Large intestine (tissue), 3 donors: ENCODE data around the gene MORF4L1. TPM values are rescaled to one million over a fixed set of nuclear protein-coding genes. Genes with fewer than 3 reads are reported as not detected.

Experiments used
- DNase-seq, 2 donors: peaks; one replicate each; pipeline versions ENCODE4 v3.0.0 to v3.0.0-alpha.2; 2013
- H3K27ac ChIP-seq: one replicate; pipeline ENCODE4 v1.5.1; 2013; ENCODE audit warnings: low read length
- H3K27me3 ChIP-seq: 2 replicates; pipeline ENCODE4 v1.6.1; 2013; ENCODE audit warnings: low read length; ENCODE audit not compliant: control insufficient read depth, insufficient read depth
- H3K36me3 ChIP-seq: 2 replicates; pipeline ENCODE4 v1.6.1; 2013; ENCODE audit warnings: low read length; ENCODE audit not compliant: control insufficient read depth, insufficient read depth
- H3K4me1 ChIP-seq: one replicate; pipeline ENCODE4 v1.6.1; 2013; ENCODE audit warnings: low read length; ENCODE audit not compliant: control insufficient read depth, insufficient read depth
- H3K4me3 ChIP-seq: one replicate; pipeline ENCODE4 v1.5.1; 2013; ENCODE audit warnings: low read length
- H3K9me3 ChIP-seq: one replicate; pipeline ENCODE4 v1.6.1; 2013; ENCODE audit warnings: mild to moderate bottlenecking, low read depth, low read length, moderate library complexity; ENCODE audit not compliant: control insufficient read depth
- WGBS: methylation state at CpG from one replicate; pipeline ENCODE4 v1.1.5; 2013; ENCODE audit warnings: low lambda C conversion rate; ENCODE audit not compliant: insufficient coverage; 5-methylcytosine and 5-hydroxymethylcytosine counted together
- polyA plus RNA-seq: library from polyadenylated mRNA; unstranded; fragments of 120-200 nt; gene quantifications from one replicate; pipeline ENCODE4 v1.2.1, GENCODE V29; 2013

MORF4L1 gene
- polyA plus RNA-seq, 1 donor = 406 TPM

DNA sequence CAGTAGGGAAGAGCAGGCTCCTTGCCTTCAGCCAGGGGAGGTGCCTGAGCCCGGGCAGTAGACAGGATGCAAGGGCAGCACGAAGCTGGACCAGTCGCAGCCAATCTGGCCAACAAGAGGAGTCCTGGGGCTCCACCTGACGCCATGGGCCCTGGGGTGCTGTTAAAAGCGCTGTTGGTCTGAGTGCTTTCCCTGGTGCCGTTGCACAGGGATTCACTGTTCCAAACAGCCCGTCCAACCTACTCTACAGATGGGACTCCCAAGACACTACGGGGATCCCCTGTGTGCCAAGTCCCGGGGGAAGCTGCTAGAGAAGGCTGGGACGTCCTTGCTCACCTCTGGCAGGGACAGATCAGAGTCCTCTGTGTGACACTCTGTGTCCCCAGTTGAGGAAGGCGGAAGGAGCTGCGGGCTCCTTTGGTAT, 71.5 kb downstream of the MORF4L1 start:
- DNase-seq = peak in 1 of 2 donors; percentile 70
- WGBS = no CpG with 5 or more reads among the region's 12 CpGs
- no peaks in the 10 kb centered on the region for H3K9me3 ChIP-seq
- H3K27ac ChIP-seq = peak overlapping the region; percentile 76
- H3K4me1 ChIP-seq = no peaks in the 10 kb centered on the region
- peak overlapping the region; percentile 88 for H3K4me3 ChIP-seq
- no peaks in the 10 kb centered on the region for H3K36me3 ChIP-seq
- H3K27me3 ChIP-seq = peaks cover 5% of the 10 kb centered on the region

DNA sequence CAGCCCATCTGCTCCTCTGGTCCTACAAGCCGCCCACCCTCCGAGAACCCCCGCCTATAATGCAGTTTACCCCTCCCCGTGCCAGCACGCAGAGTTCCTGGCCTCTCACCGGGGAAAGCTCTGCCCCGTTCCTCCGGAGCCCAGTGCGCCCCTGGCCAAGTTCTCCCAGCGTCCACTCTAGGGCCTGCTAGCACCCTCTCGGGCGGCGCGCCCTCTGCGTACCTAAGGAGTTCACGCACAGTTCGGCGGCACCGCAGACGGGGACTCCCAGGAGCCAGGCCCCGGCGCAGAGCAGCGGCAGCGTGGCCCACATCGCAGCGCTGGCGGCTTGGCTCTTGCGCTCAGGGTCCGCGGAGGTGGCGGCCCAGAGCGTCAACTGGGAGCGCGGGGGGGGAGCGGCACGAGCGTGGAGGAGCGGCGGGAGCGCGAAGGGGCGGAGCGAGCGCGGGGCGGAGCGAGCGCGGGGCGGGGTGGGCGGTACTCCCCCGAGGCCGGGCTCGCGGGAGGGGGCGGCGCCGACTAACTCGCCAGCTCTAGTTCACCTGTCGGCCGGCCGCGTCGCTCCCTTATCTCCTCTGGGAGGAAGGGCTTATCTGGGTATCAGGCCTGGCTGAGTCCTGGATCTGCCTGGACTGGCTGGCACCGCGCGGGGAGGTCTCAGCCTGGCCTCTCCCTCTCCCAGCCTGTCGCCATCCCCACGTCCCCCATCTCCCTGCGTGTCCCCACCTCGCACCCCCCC, 72.1 kb downstream of the MORF4L1 start, which contains the start of gene CTSH:
CTSH (minus strand) TSS at position 378 of the 739 bp plus-strand sequence; CDS start at position 313, 65 bp downstream.
- Histone ChIP-seq H3K27ac (peak within 1 kb of the TSS; percentile 76), H3K4me1 (peaks cover 2% of the 10 kb centered on the region), H3K27me3 (peaks cover 5% of the 10 kb centered on the region), H3K36me3 (no peaks in the 10 kb centered on the region), H3K9me3 (no peaks in the 10 kb centered on the region), H3K4me3 (peak within 1 kb of the TSS; percentile 88)
- DNase-seq = peak; percentile 86 to 91
- WGBS = no CpG with 5 or more reads among the region's 71 CpGs

DNA sequence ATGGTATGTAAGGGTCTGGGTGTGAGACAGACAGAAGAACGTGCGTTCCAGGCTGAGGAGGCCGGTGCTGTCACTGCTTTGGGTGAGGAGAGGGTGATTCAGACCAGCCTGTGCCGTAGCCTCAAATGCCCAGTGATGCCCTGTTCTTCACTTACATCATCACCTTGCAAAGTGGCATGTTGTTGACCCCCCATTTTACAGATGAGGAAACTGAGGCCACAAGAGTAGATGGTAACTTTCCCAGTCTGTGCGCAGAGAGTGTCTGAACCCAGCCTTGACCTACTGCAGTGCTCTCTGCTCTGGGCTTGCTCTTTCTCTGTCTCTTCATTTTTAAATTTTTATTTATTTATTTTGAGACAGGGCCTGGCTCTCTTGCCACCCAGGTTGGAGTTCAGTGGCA, 73.8 kb downstream of the MORF4L1 start:
- Histone ChIP-seq H3K36me3 (no peaks in the 10 kb centered on the region), H3K9me3 (no peaks in the 10 kb centered on the region), H3K27me3 (peaks cover 5% of the 10 kb centered on the region), H3K4me3 (no peak overlapping the region), H3K27ac (no peak overlapping the region), H3K4me1 (peaks cover 7% of the 10 kb centered on the region)
- no peak for DNase-seq
- WGBS = 100% methylated on average over 1 of the region's 5 CpGs

DNA sequence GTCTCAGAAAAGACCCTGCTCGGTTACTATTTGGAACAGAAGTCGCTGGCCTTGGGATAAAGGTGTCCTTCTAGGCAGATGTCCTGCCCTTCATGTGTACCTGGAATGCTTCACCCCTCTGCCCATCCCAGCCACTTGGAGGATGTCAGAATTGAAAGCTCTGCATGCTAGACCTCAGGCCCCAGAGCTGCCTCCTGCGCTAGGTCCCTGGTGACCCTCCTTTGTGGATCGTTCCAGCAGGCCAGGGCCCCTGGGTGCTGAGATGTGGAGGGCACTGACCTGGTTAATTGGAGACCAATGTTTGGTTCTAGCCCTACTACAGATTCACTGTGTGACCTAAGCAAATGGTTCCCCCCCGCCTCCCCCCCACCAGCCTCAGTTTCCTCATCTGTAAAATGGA, 74.8 kb downstream of the MORF4L1 start:
- WGBS = no CpG with 5 or more reads among the region's 5 CpGs

More for the DNA sequence above, 74.8 kb downstream of the MORF4L1 start:
- Histone ChIP-seq H3K36me3 (no peaks in the 10 kb centered on the region), H3K4me1 (peaks cover 7% of the 10 kb centered on the region), H3K27me3 (peaks cover 5% of the 10 kb centered on the region), H3K9me3 (no peaks in the 10 kb centered on the region), H3K27ac (no peak overlapping the region), H3K4me3 (no peak overlapping the region)
- no peak for DNase-seq

Other genes with a start within 250 kb of the MORF4L1 start
- gene CHRNB4, start 231.7 kb upstream of the MORF4L1 start, polyA plus RNA-seq = 4.3 TPM
- gene ADAMTS7, start 61.4 kb upstream of the MORF4L1 start, polyA plus RNA-seq = 10.6 TPM
- gene CTSH, start 72.2 kb downstream of the MORF4L1 start, polyA plus RNA-seq = 340 TPM
- 0.61 TPM for gene RASGRF1, start 217.9 kb downstream of the MORF4L1 start, polyA plus RNA-seq